K562 (cell line): ENCODE data around the gene DAB2IP. TPM values are rescaled to one million over a fixed set of nuclear protein-coding genes. Genes with fewer than 3 reads are reported as not detected.

Experiments
- ATAC-seq: fragments of 200-7000 bp; cut with Tn5 transposase; 3 replicates; pipeline ENCODE4 v1.9.1; 2020; ENCODE audit warnings: moderate library complexity
- BruUV-seq: library from RNA; stranded (reverse); fragments of 400-500 nt; replicated peaks from 2 replicates; lab custom pipeline; 2021; lab: Mats Ljungman, UMichigan
- CTCF ChIA-PET: fragments of 300-600 bp; formaldehyde crosslinking; extraction: SDS; loops from one replicate; lab custom pipeline; 2021; ENCODE audit warnings: low intra/inter-chr PET ratio; lab: Yijun Ruan, JAX
- POLR2A ChIA-PET: fragments of 300-600, 350-650 bp; sonication (Branson Sonifier 250); formaldehyde crosslinking; extraction: SDS; loops from one replicate; lab custom pipeline; 2021; ENCODE audit warnings: antibody characterized with exemption, inconsistent platforms; lab: Yijun Ruan, JAX
- DNase-seq, 4 experiments: peaks; one replicate each; pipeline versions ENCODE4 v3.0.0 to v3.0.0-alpha.2; 2011 to 2018; ENCODE audit warnings: low spot score in 3 of 4, mixed read lengths in 3 of 4; ENCODE audit errors: extremely low read depth in 1 of 4
- FAIRE-seq: peaks from 2 replicates; lab custom pipeline; 2011; peaks lifted over from hg19 to GRCh38; lab: Jason Lieb, UNC
- H2AFZ ChIP-seq: 2 replicates; pipeline ENCODE4 v1.6.0; 2011; ENCODE audit warnings: low read depth, low read length, control low read depth, inconsistent platforms
- H3K27ac ChIP-seq: fragments of 200-600 bp; 3 replicates; pipeline ENCODE4 v1.8.0; 2011; ENCODE audit warnings: low read depth, mild to moderate bottlenecking, control low read depth, inconsistent platforms, low read length, moderate library complexity, mixed read lengths; ENCODE audit errors: extremely low read depth
- H3K27me3 ChIP-seq, 2 experiments: fragments of 300-600 bp in 1 of 2; 2 replicates in 1 of 2; 3 replicates in 1 of 2; pipeline versions ENCODE4 v1.6.0 to v1.8.0; 2011; ENCODE audit warnings: inconsistent platforms in 2 of 2, low read length in 2 of 2, mild to moderate bottlenecking in 1 of 2, mixed read lengths in 1 of 2, moderate library complexity in 1 of 2; ENCODE audit not compliant: control insufficient read depth in 2 of 2, insufficient read depth in 2 of 2
- H3K36me3 ChIP-seq: fragments of 300-600 bp; 3 replicates; pipeline ENCODE4 v1.8.0; 2011; ENCODE audit warnings: mild to moderate bottlenecking, low read length, inconsistent platforms; ENCODE audit not compliant: control insufficient read depth, insufficient read depth
- H3K4me1 ChIP-seq, 2 experiments: fragments of 200-600 bp in 1 of 2; replicated peaks in 1 of 2; 2 replicates in 1 of 2; 3 replicates in 1 of 2; pipeline versions ENCODE4 v1.5.1 to v1.8.0; 2011; ENCODE audit warnings: inconsistent platforms in 2 of 2, low read length in 2 of 2, mild to moderate bottlenecking in 1 of 2, mixed read lengths in 1 of 2, moderate library complexity in 1 of 2; ENCODE audit not compliant: control insufficient read depth in 2 of 2, insufficient read depth in 2 of 2
- H3K4me2 ChIP-seq: 2 replicates; pipeline ENCODE4 v1.6.1; 2011; ENCODE audit warnings: low read length, control low read depth, inconsistent platforms, mixed read lengths; ENCODE audit not compliant: insufficient read depth
- H3K4me3 ChIP-seq: fragments of 200-600 bp; sonication (generic), shearing (Covaris generic); 2 replicates; pipeline ENCODE4 v1.5.1; 2016; ENCODE audit warnings: control low read depth, inconsistent platforms
- H3K79me2 ChIP-seq: fragments of 200-600 bp; 3 replicates; pipeline ENCODE4 v1.8.0; 2011; ENCODE audit warnings: low read length, inconsistent platforms; ENCODE audit not compliant: control insufficient read depth, insufficient read depth
- H3K9ac ChIP-seq, 2 experiments: 2 replicates each; pipeline versions ENCODE4 v1.6.0 to v1.6.1; 2011; ENCODE audit warnings: low read depth in 2 of 2, low read length in 2 of 2, control low read depth in 1 of 2, inconsistent platforms in 1 of 2, mild to moderate bottlenecking in 1 of 2, mixed read lengths in 1 of 2; ENCODE audit not compliant: insufficient read depth in 1 of 2
- H3K9me1 ChIP-seq: one replicate; pipeline ENCODE4 v1.6.0; 2011; ENCODE audit warnings: inconsistent platforms, mild to moderate bottlenecking, low read length, moderate library complexity; ENCODE audit not compliant: control insufficient read depth, insufficient read depth
- H3K9me3 ChIP-seq: replicated peaks from 2 replicates; pipeline ENCODE4 v1.5.1; 2011; ENCODE audit warnings: low read depth, low read length, inconsistent platforms; ENCODE audit not compliant: control insufficient read depth, insufficient read depth
- H4K20me1 ChIP-seq: replicated peaks from 2 replicates; pipeline ENCODE4 v1.6.1; 2011; ENCODE audit warnings: low read length, inconsistent platforms, mixed read lengths; ENCODE audit not compliant: control insufficient read depth, insufficient read depth
- ADNP ChIP-seq: fragments of 200-800 bp; sonication (Bioruptor generic); IDR thresholded peaks from 2 replicates; pipeline ENCODE4 v1.6.1; 2016; ENCODE audit warnings: missing genetic modification characterization, missing compliant biosample characterization
- BRD9 ChIP-seq: fragments of 450-650 bp; IDR thresholded peaks from 2 replicates; pipeline ENCODE4 v1.6.1; 2018; ENCODE audit warnings: low read depth; ENCODE audit not compliant: partially characterized antibody
- CBX5 ChIP-seq: IDR thresholded peaks from 2 replicates; pipeline ENCODE4 v1.6.1; 2014; ENCODE audit warnings: low read depth, borderline replicate concordance
- KDM5B ChIP-seq: fragments of 200-600 bp; sonication (generic); IDR thresholded peaks from 2 replicates; pipeline ENCODE4 v1.6.1; 2012; ENCODE audit warnings: low read depth, mild to moderate bottlenecking, moderate library complexity, low read length, control low read depth, inconsistent platforms; ENCODE audit not compliant: insufficient replicate concordance
- MEF2D ChIP-seq: conservative IDR thresholded peaks from 2 replicates; pipeline ENCODE4 v1.6.1; 2016; ENCODE audit warnings: low read depth, missing genetic modification characterization, missing compliant biosample characterization
- NFIC ChIP-seq: fragments of 450-650 bp; IDR thresholded peaks from 2 replicates; pipeline ENCODE4 v1.6.1; 2017; ENCODE audit warnings: mild to moderate bottlenecking, inconsistent platforms
- RB1 ChIP-seq: fragments of 450-650 bp; IDR thresholded peaks from 2 replicates; pipeline ENCODE4 v1.6.1; 2017; ENCODE audit warnings: low read depth, mild to moderate bottlenecking
- RBM25 ChIP-seq: fragments of 200-400 bp; formaldehyde crosslinking; IDR thresholded peaks from 2 replicates; pipeline ENCODE4 v1.6.1; 2018; ENCODE audit warnings: low read length, low read depth, moderate library complexity; ENCODE audit not compliant: severe bottlenecking
- SMARCA4 ChIP-seq: fragments of 450-650 bp; IDR thresholded peaks from 2 replicates; pipeline ENCODE4 v1.6.1; 2016
- SPI1 ChIP-seq: IDR thresholded peaks from 2 replicates; pipeline ENCODE4 v1.6.1; 2011; ENCODE audit warnings: low read depth, low read length, control low read depth, borderline replicate concordance
- ZBTB17 ChIP-seq: fragments of 450-650 bp; formaldehyde crosslinking; IDR thresholded peaks from 2 replicates; pipeline ENCODE4 v1.4.0; 2020; ENCODE audit warnings: mild to moderate bottlenecking
- ZFP36 ChIP-seq: fragments of 150-350 bp; IDR thresholded peaks from 2 replicates; pipeline ENCODE4 v1.6.1; 2018; ENCODE audit warnings: low read length, low read depth; ENCODE audit not compliant: partially characterized antibody
- ZNF184 ChIP-seq: sonication (generic); formaldehyde crosslinking; IDR thresholded peaks from 2 replicates; pipeline ENCODE4 v1.5.0; 2020; ENCODE audit warnings: missing genetic modification reagents
- ZNF316 ChIP-seq: fragments of 450-650 bp; IDR thresholded peaks from 2 replicates; pipeline ENCODE4 v1.6.1; 2016
- ZNF79 ChIP-seq: fragments of 250-450 bp; sonication (Bioruptor Pico); IDR thresholded peaks from 2 replicates; pipeline ENCODE4 v1.4.0; 2020; ENCODE audit warnings: low read depth, mild to moderate bottlenecking, moderate library complexity
- WGBS: fragments of 100-300 bp; shearing (Covaris generic); methylation state at CpG from one replicate; pipeline ENCODE4 v1.1.6; 2016; ENCODE audit warnings: low coverage, mixed read lengths; ENCODE audit not compliant: insufficient coverage; ENCODE audit errors: missing lambda C conversion rate; 5-methylcytosine and 5-hydroxymethylcytosine counted together
- in situ Hi-C: fragments of 300-500 bp; cut with MboI; formaldehyde crosslinking; loops from 4 replicates; pipeline ENCODE4 v1.15.0; 2018; ENCODE audit warnings: inconsistent platforms, mixed read lengths
- intact Hi-C: fragments of 100-400 bp; cut with micrococcal nuclease; formaldehyde crosslinking; loops from 2 replicates; pipeline ENCODE4 v1.14.2; 2022
- polyA plus RNA-seq, 8 experiments: library from polyadenylated mRNA; depleted of rRNA in 4 of 8; stranded (reverse) in 5 of 8; unstranded in 3 of 8; fragments of >200 nt; fragmentation: Nextera tagmentation in 2 of 8; fragmentation: Illumina TruSeq in 1 of 8; extraction: Ambion mirVana in 2 of 8; extraction: Trizol in 1 of 8; gene quantifications; 2 replicates each; pipeline versions ENCODE4 v1.2.1 to v1.2.3, GENCODE V29; 2011 to 2014; ENCODE audit warnings: inconsistent platforms in 1 of 8, missing spikeins in 1 of 8
- total RNA-seq, 7 experiments: library from RNA; depleted of rRNA in 6 of 7; stranded (reverse); fragments of >200 nt in 6 of 7; fragmentation: Illumina TruSeq in 2 of 7; extraction: Trizol in 2 of 7; gene quantifications; 2 replicates each; pipeline versions ENCODE4 v1.2.1 to v1.2.3, GENCODE V29; 2011 to 2021; ENCODE audit warnings: low replicate concordance in 1 of 7
- TF ChIP-seq, protein P1 (sequence below): sonication (generic); formaldehyde crosslinking; IDR thresholded peaks from 2 replicates; pipeline ENCODE4 v1.8.0; 2022; ENCODE audit warnings: missing genetic modification reagents, mild to moderate bottlenecking, moderate library complexity, borderline replicate concordance
- TF ChIP-seq, protein P2 (sequence below): fragments of 450-650 bp; IDR thresholded peaks from 2 replicates; pipeline ENCODE4 v1.6.1; 2016
- TF ChIP-seq, protein P3 (sequence below): fragments of 450-650 bp; formaldehyde crosslinking; conservative IDR thresholded peaks from 2 replicates; pipeline ENCODE4 v1.4.0; 2022; ENCODE audit warnings: mild to moderate bottlenecking, missing genetic modification characterization
- TF ChIP-seq, protein P4 (sequence below): fragments of 250-450 bp; sonication (Bioruptor Pico); IDR thresholded peaks from 2 replicates; pipeline ENCODE4 v1.6.1; 2021; ENCODE audit warnings: mild to moderate bottlenecking
- TF ChIP-seq, protein P5 (sequence below): fragments of 250-450 bp; sonication (Bioruptor Pico); IDR thresholded peaks from 2 replicates; pipeline ENCODE4 v1.9.0; 2021; ENCODE audit warnings: mild to moderate bottlenecking

DAB2IP gene
- total and polyA plus RNA-seq, 9 of the 15 experiments (the other 6 are each of a cell fraction or from before 2014, with no cell fraction given) = 0.04 to 0.31 (median 0.08) TPM; not detected in 5

DNA sequence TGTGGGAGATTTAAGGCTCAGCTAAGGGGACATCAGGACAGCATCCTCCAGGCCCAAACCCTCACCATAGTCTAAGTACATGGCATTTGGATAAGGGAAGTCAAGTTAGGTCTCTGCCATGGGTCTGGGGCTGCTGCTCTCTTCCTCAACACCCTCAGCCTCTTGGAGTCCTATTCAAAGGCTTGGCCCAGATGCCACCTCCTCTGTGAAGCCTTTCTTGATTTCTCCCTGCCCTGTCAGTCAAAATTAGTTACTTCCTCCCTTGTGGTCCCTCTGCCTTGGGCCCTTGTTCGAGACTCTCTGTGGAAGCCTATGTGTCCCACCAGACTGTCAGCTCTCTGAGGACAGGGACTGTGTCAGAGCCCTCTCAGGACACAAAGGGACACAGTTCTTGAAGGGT lies 17.7 kb upstream of the DAB2IP start:
- no peaks in the 10 kb centered on the region; the same call in 1 of the 2 replicates for H4K20me1 ChIP-seq
- no peaks in the 10 kb centered on the region for H3K9me1 ChIP-seq
- peaks cover 0 to 54% of the 10 kb centered on the region in 2 experiments; a peak in 3 of 5 replicates for H3K27me3 ChIP-seq
- ChIA-PET POLR2A (interaction anchor here (0.6 kb wide), 1 partner anchor 76 kb away, joined by 3 read pairs; no protein-coding TSS in a partner anchor), CTCF (no interaction called here)
- in situ Hi-C loops (no loop called here), intact Hi-C loops (no loop called here)
- H3K9ac ChIP-seq = no peak overlapping the region
- no peak overlapping the region for H2AFZ ChIP-seq
- DNase-seq (no peak), ATAC-seq (no peak), FAIRE-seq (no peak)
- H3K4me2 ChIP-seq = no peak overlapping the region
- H3K79me2 ChIP-seq = no peaks in the 10 kb centered on the region
- no peaks in the 10 kb centered on the region for H3K9me3 ChIP-seq
- no peak overlapping the region for H3K4me3 ChIP-seq
- peaks cover 0 to 6% of the 10 kb centered on the region in 2 experiments; a peak in 2 of 5 replicates for H3K4me1 ChIP-seq
- H3K36me3 ChIP-seq = no peaks in the 10 kb centered on the region
- no peak overlapping the region for H3K27ac ChIP-seq
- WGBS = 0% methylated on average over 1 of the region's 1 CpG
- no TSS peak for BruUV-seq
- no peak for TF ChIP-seq ZNF316
- TF ChIP-seq CBX5 = no peak
- TF ChIP-seq, protein P1, sequence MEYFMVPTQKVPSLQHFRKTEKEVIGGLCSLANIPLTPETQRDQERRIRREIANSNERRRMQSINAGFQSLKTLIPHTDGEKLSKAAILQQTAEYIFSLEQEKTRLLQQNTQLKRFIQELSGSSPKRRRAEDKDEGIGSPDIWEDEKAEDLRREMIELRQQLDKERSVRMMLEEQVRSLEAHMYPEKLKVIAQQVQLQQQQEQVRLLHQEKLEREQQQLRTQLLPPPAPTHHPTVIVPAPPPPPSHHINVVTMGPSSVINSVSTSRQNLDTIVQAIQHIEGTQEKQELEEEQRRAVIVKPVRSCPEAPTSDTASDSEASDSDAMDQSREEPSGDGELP = no peak
- TF ChIP-seq BRD9 = no peak
- TF ChIP-seq NFIC = no peak
- TF ChIP-seq, protein P2, sequence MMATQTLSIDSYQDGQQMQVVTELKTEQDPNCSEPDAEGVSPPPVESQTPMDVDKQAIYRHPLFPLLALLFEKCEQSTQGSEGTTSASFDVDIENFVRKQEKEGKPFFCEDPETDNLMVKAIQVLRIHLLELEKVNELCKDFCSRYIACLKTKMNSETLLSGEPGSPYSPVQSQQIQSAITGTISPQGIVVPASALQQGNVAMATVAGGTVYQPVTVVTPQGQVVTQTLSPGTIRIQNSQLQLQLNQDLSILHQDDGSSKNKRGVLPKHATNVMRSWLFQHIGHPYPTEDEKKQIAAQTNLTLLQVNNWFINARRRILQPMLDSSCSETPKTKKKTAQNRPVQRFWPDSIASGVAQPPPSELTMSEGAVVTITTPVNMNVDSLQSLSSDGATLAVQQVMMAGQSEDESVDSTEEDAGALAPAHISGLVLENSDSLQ = peak; percentile 52
- TF ChIP-seq ZNF184 = no peak
- TF ChIP-seq, protein P3, sequence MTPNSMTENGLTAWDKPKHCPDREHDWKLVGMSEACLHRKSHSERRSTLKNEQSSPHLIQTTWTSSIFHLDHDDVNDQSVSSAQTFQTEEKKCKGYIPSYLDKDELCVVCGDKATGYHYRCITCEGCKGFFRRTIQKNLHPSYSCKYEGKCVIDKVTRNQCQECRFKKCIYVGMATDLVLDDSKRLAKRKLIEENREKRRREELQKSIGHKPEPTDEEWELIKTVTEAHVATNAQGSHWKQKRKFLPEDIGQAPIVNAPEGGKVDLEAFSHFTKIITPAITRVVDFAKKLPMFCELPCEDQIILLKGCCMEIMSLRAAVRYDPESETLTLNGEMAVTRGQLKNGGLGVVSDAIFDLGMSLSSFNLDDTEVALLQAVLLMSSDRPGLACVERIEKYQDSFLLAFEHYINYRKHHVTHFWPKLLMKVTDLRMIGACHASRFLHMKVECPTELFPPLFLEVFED (CRISPR knock-in tag) = no peak
- no peak for TF ChIP-seq ADNP (tag)
- no peak for TF ChIP-seq ZBTB17 (CRISPR knock-in tag)
- TF ChIP-seq, protein P4, sequence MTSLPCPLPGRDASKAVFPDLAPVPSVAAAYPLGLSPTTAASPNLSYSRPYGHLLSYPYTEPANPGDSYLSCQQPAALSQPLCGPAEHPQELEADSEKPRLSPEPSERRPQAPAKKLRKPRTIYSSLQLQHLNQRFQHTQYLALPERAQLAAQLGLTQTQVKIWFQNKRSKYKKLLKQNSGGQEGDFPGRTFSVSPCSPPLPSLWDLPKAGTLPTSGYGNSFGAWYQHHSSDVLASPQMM (CRISPR knock-in tag) = no peak
- peak; percentile 89 for TF ChIP-seq ZFP36
- no peak for TF ChIP-seq ZNF79 (CRISPR knock-in tag)
- TF ChIP-seq, protein P5, sequence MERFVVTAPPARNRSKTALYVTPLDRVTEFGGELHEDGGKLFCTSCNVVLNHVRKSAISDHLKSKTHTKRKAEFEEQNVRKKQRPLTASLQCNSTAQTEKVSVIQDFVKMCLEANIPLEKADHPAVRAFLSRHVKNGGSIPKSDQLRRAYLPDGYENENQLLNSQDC = no peak
- no peak for TF ChIP-seq SMARCA4
- TF ChIP-seq RB1 = no peak
- no peak for TF ChIP-seq MEF2D
- TF ChIP-seq SPI1 = no peak
- TF ChIP-seq KDM5B = no peak
- TF ChIP-seq RBM25 = peak; percentile 55
